Uterus (tissue), 2 donors: ENCODE results near the gene AVPI1.

Experiments used
- POLR2A ChIP-seq, 2 donors: fragments of 450-650 bp; IDR thresholded peaks; one replicate each; pipeline ENCODE4 v1.6.1; 2016; ENCODE audit warnings: antibody characterized with exemption in 2 of 2, mild to moderate bottlenecking in 1 of 2, moderate library complexity in 1 of 2
- TF ChIP-seq, protein P1 (sequence below), 4 experiments: fragments of 200-600 bp in 2 of 4; fragments of 450-650 bp in 2 of 4; sonication (generic) in 2 of 4; IDR thresholded peaks; one replicate each; pipeline ENCODE4 v1.5.1; 2016 to 2019; ENCODE audit warnings: antibody characterized with exemption in 4 of 4, mild to moderate bottlenecking in 2 of 4, moderate library complexity in 1 of 4

GRCh38 chr10:97640174-97640867 lies 46.7 kb downstream of the AVPI1 start, which contains the start of gene PI4K2A:
- TF ChIP-seq, protein P1, sequence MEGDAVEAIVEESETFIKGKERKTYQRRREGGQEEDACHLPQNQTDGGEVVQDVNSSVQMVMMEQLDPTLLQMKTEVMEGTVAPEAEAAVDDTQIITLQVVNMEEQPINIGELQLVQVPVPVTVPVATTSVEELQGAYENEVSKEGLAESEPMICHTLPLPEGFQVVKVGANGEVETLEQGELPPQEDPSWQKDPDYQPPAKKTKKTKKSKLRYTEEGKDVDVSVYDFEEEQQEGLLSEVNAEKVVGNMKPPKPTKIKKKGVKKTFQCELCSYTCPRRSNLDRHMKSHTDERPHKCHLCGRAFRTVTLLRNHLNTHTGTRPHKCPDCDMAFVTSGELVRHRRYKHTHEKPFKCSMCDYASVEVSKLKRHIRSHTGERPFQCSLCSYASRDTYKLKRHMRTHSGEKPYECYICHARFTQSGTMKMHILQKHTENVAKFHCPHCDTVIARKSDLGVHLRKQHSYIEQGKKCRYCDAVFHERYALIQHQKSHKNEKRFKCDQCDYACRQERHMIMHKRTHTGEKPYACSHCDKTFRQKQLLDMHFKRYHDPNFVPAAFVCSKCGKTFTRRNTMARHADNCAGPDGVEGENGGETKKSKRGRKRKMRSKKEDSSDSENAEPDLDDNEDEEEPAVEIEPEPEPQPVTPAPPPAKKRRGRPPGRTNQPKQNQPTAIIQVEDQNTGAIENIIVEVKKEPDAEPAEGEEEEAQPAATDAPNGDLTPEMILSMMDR (IDR thresholded peaks at IDR 0.05) = peak in 1 of 4 experiments; percentile 3
- TF ChIP-seq POLR2A (IDR thresholded peaks at IDR 0.05) = peak; percentile 88 to 91
